Stimulated activated naive CD4-positive, alpha-beta T cell (primary cell): Measurements from ENCODE around the gene TP53RK.

ENCODE experiments used
- DNase-seq, 6 experiments: peaks; one replicate each; lab custom pipeline; 2025; lab: John Stamatoyannopoulos, UW

The TP53RK gene

GRCh38 chr20:46706242-46706641 lies 17.0 kb upstream of the TP53RK start:
- no peak for DNase-seq

- no peak for DNase-seq
Observed at GRCh38 chr20:46705378-46705729, 16.1 kb upstream of the TP53RK start.

- DNase-seq, result no peak
Observed at GRCh38 chr20:46704714-46705377, 15.6 kb upstream of the TP53RK start.

- DNase-seq, result no peak
Observed at GRCh38 chr20:46703435-46703834, 14.2 kb upstream of the TP53RK start.

GRCh38 chr20:46702447-46703203 lies 13.4 kb upstream of the TP53RK start:
- DNase-seq, result no peak

- no peak for DNase-seq
Observed at GRCh38 chr20:46701986-46702385, 12.7 kb upstream of the TP53RK start.

- no peak for DNase-seq
Observed at GRCh38 chr20:46701556-46701955, 12.3 kb upstream of the TP53RK start.

- DNase-seq, result no peak
Observed at GRCh38 chr20:46701057-46701456, 11.8 kb upstream of the TP53RK start.

GRCh38 chr20:46700481-46700880 lies 11.2 kb upstream of the TP53RK start:
- no peak for DNase-seq

- no peak for DNase-seq
Observed at GRCh38 chr20:46699651-46700359, 10.6 kb upstream of the TP53RK start.

- DNase-seq, result no peak
Observed at GRCh38 chr20:46698788-46699187, 9.5 kb upstream of the TP53RK start.

- DNase-seq, result no peak
Observed at GRCh38 chr20:46696791-46697279, 7.6 kb upstream of the TP53RK start.

- DNase-seq, result no peak
Observed at GRCh38 chr20:46695892-46696291, 6.6 kb upstream of the TP53RK start.

GRCh38 chr20:46694484-46694883 lies 5.2 kb upstream of the TP53RK start:
- no peak for DNase-seq

- no peak for DNase-seq
Observed at GRCh38 chr20:46691196-46691595, 2.0 kb upstream of the TP53RK start.

- DNase-seq, result no peak
Observed at GRCh38 chr20:46690219-46691106, 1.2 kb upstream of the TP53RK start.

GRCh38 chr20:46689754-46690085 lies 476 bp upstream of the TP53RK start:
- DNase-seq, result no peak

GRCh38 chr20:46688151-46689081 lies 828 bp downstream of the TP53RK start:
- DNase-seq, result no peak

- no peak for DNase-seq
Observed at GRCh38 chr20:46683939-46684750, 5.1 kb downstream of the TP53RK start.

- no peak for DNase-seq
Observed at GRCh38 chr20:46683668-46683938, 5.6 kb downstream of the TP53RK start.
